K562 (cell line): ENCODE measurements around the gene CYP4V2. TPM values are rescaled to one million over a fixed set of nuclear protein-coding genes. Genes with fewer than 3 reads are reported as not detected.

ENCODE experiments used
- CREM ChIP-seq: IDR thresholded peaks from 2 replicates; pipeline ENCODE4 v1.6.1; 2014; ENCODE audit warnings: antibody characterized with exemption, low read depth
- HBP1 ChIP-seq: fragments of 450-650 bp; formaldehyde crosslinking; IDR thresholded peaks from 2 replicates; pipeline ENCODE4 v1.4.0; 2022; ENCODE audit warnings: missing genetic modification characterization
- KLF16 ChIP-seq: IDR thresholded peaks from 2 replicates; pipeline ENCODE4 v1.6.1; 2016; ENCODE audit warnings: antibody characterized with exemption
- MEIS2 ChIP-seq: fragments of 450-650 bp; IDR thresholded peaks from 2 replicates; pipeline ENCODE4 v1.6.1; 2014; ENCODE audit warnings: mild to moderate bottlenecking; ENCODE audit not compliant: partially characterized antibody
- MYNN ChIP-seq, 2 experiments: sonication (generic); formaldehyde crosslinking in 1 of 2; IDR thresholded peaks; 2 replicates each; pipeline versions ENCODE4 v1.5.0 to v1.6.1; 2016 to 2020; ENCODE audit warnings: antibody characterized with exemption in 1 of 2, missing genetic modification reagents in 1 of 2
- POLR3G ChIP-seq: IDR thresholded peaks from 2 replicates; pipeline ENCODE4 v1.6.1; 2011; ENCODE audit not compliant: insufficient read length, insufficient replicate concordance; ENCODE audit errors: extremely low read depth
- RAD21 ChIP-seq, 2 experiments: fragments of 250-450 bp in 1 of 2; fragments of 450-650 bp in 1 of 2; sonication (Bioruptor Pico) in 1 of 2; formaldehyde crosslinking in 1 of 2; IDR thresholded peaks in 1 of 2; conservative IDR thresholded peaks in 1 of 2; 2 replicates each; pipeline versions ENCODE4 v1.4.0 to v1.8.0; 2020 to 2022; ENCODE audit warnings: mild to moderate bottlenecking in 2 of 2, moderate library complexity in 1 of 2
- USF2 ChIP-seq: sonication (generic); formaldehyde crosslinking; IDR thresholded peaks from 2 replicates; pipeline ENCODE4 v1.5.0; 2020; ENCODE audit warnings: missing genetic modification reagents
- ZNF133 ChIP-seq: fragments of 250-450 bp; sonication (Bioruptor Pico); IDR thresholded peaks from 2 replicates; pipeline ENCODE4 v1.4.0; 2020; ENCODE audit warnings: mild to moderate bottlenecking
- ZNF311 ChIP-seq: fragments of 250-450 bp; sonication (Bioruptor Pico); IDR thresholded peaks from 2 replicates; pipeline ENCODE4 v1.4.0; 2020; ENCODE audit warnings: mild to moderate bottlenecking, moderate library complexity
- ZNF586 ChIP-seq: fragments of 450-650 bp; formaldehyde crosslinking; conservative IDR thresholded peaks from 2 replicates; pipeline ENCODE4 v1.4.0; 2020; ENCODE audit warnings: mild to moderate bottlenecking, moderate library complexity
- ZNF766 ChIP-seq: fragments of 200-800 bp; sonication (Bioruptor generic); conservative IDR thresholded peaks from 2 replicates; pipeline ENCODE4 v1.6.1; 2016; ENCODE audit warnings: missing genetic modification characterization, missing compliant biosample characterization
- polyA plus RNA-seq, 8 experiments: library from polyadenylated mRNA; depleted of rRNA in 4 of 8; stranded (reverse) in 5 of 8; unstranded in 3 of 8; fragments of >200 nt; fragmentation: Nextera tagmentation in 2 of 8; fragmentation: Illumina TruSeq in 1 of 8; extraction: Ambion mirVana in 2 of 8; extraction: Trizol in 1 of 8; gene quantifications; 2 replicates each; pipeline versions ENCODE4 v1.2.1 to v1.2.3, GENCODE V29; 2011 to 2014; ENCODE audit warnings: inconsistent platforms in 1 of 8, missing spikeins in 1 of 8
- total RNA-seq, 7 experiments: library from RNA; depleted of rRNA in 6 of 7; stranded (reverse); fragments of >200 nt in 6 of 7; fragmentation: Illumina TruSeq in 2 of 7; extraction: Trizol in 2 of 7; gene quantifications; 2 replicates each; pipeline versions ENCODE4 v1.2.1 to v1.2.3, GENCODE V29; 2011 to 2021; ENCODE audit warnings: low replicate concordance in 1 of 7
- TF ChIP-seq, protein P1 (sequence below): fragments of 200-800 bp; sonication (Bioruptor generic); IDR thresholded peaks from 2 replicates; pipeline ENCODE4 v1.6.1; 2016; ENCODE audit warnings: missing genetic modification characterization, missing compliant biosample characterization
- TF ChIP-seq, protein P2 (sequence below), 3 experiments: fragments of 200-800 bp in 1 of 3; sonication (Bioruptor generic) in 1 of 3; sonication (generic) in 1 of 3; formaldehyde crosslinking in 1 of 3; IDR thresholded peaks; 2 replicates each; pipeline versions ENCODE4 v1.6.1 to v1.8.0; 2016 to 2022; ENCODE audit warnings: mild to moderate bottlenecking in 2 of 3, missing compliant biosample characterization in 2 of 3, missing genetic modification characterization in 2 of 3, missing genetic modification reagents in 1 of 3
- TF ChIP-seq, protein P3 (sequence below), 2 experiments: fragments of 450-650 bp; conservative IDR thresholded peaks; 2 replicates each; pipeline ENCODE4 v1.6.1; 2017; ENCODE audit warnings: mild to moderate bottlenecking in 2 of 2, moderate library complexity in 2 of 2

Gene CYP4V2
- total and polyA plus RNA-seq, 9 of the 15 experiments (the other 6 are each of a cell fraction or from before 2014, with no cell fraction given), result 1.1 to 8.3 (median 3.9) TPM

- TF ChIP-seq, protein P1, sequence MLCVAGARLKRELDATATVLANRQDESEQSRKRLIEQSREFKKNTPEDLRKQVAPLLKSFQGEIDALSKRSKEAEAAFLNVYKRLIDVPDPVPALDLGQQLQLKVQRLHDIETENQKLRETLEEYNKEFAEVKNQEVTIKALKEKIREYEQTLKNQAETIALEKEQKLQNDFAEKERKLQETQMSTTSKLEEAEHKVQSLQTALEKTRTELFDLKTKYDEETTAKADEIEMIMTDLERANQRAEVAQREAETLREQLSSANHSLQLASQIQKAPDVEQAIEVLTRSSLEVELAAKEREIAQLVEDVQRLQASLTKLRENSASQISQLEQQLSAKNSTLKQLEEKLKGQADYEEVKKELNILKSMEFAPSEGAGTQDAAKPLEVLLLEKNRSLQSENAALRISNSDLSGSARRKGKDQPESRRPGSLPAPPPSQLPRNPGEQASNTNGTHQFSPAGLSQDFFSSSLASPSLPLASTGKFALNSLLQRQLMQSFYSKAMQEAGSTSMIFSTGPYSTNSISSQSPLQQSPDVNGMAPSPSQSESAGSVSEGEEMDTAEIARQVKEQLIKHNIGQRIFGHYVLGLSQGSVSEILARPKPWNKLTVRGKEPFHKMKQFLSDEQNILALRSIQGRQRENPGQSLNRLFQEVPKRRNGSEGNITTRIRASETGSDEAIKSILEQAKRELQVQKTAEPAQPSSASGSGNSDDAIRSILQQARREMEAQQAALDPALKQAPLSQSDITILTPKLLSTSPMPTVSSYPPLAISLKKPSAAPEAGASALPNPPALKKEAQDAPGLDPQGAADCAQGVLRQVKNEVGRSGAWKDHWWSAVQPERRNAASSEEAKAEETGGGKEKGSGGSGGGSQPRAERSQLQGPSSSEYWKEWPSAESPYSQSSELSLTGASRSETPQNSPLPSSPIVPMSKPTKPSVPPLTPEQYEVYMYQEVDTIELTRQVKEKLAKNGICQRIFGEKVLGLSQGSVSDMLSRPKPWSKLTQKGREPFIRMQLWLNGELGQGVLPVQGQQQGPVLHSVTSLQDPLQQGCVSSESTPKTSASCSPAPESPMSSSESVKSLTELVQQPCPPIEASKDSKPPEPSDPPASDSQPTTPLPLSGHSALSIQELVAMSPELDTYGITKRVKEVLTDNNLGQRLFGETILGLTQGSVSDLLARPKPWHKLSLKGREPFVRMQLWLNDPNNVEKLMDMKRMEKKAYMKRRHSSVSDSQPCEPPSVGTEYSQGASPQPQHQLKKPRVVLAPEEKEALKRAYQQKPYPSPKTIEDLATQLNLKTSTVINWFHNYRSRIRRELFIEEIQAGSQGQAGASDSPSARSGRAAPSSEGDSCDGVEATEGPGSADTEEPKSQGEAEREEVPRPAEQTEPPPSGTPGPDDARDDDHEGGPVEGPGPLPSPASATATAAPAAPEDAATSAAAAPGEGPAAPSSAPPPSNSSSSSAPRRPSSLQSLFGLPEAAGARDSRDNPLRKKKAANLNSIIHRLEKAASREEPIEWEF (CRISPR knock-in tag), result no peak
- TF ChIP-seq HBP1 (CRISPR knock-in tag) (no peak), ZNF311 (no peak), CREM (peak; percentile 46; the same call in 1 of the 2 replicates), USF2 (CRISPR knock-in tag) (peak; percentile 9; the same call in 1 of the 2 replicates), MYNN (IDR thresholded peaks at IDR 0.05) (0 out of 2 replicates have a peak, but pooled peaks have one; percentile 33), MYNN (CRISPR knock-in tag; IDR thresholded peaks at IDR 0.05) (no peak), ZNF133 (no peak), RAD21 (CRISPR knock-in tag; conservative IDR thresholded peaks at IDR 0.05 in 1 of 2, IDR thresholded peaks at IDR 0.05 in 1 of 2) (peak; percentile 20 to 27; a peak in 3 of 4 replicates), ZNF766 (CRISPR knock-in tag) (no peak), KLF16 (0 out of 2 replicates have a peak, but pooled peaks have one; percentile 21), ZNF586 (no peak), MEIS2 (no peak), POLR3G (no peak)
- TF ChIP-seq, protein P2, sequence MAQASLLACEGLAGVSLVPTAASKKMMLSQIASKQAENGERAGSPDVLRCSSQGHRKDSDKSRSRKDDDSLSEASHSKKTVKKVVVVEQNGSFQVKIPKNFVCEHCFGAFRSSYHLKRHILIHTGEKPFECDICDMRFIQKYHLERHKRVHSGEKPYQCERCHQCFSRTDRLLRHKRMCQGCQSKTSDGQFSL (CRISPR knock-in tag; IDR thresholded peaks at IDR 0.05), result no peak
- TF ChIP-seq, protein P2 (tag; IDR thresholded peaks at IDR 0.05), result no peak
- TF ChIP-seq, protein P3, sequence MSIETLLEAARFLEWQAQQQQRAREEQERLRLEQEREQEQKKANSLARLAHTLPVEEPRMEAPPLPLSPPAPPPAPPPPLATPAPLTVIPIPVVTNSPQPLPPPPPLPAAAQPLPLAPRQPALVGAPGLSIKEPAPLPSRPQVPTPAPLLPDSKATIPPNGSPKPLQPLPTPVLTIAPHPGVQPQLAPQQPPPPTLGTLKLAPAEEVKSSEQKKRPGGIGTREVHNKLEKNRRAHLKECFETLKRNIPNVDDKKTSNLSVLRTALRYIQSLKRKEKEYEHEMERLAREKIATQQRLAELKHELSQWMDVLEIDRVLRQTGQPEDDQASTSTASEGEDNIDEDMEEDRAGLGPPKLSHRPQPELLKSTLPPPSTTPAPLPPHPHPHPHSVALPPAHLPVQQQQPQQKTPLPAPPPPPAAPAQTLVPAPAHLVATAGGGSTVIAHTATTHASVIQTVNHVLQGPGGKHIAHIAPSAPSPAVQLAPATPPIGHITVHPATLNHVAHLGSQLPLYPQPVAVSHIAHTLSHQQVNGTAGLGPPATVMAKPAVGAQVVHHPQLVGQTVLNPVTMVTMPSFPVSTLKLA (conservative IDR thresholded peaks at IDR 0.05), result peak in 1 of 2 experiments; percentile 23; a peak in 1 of 4 replicates
Observed at GRCh38 chr4:186201535-186202230, 10.3 kb downstream of the CYP4V2 start (continued).
